ENCODE measurements around the gene VPS36.

DNA sequence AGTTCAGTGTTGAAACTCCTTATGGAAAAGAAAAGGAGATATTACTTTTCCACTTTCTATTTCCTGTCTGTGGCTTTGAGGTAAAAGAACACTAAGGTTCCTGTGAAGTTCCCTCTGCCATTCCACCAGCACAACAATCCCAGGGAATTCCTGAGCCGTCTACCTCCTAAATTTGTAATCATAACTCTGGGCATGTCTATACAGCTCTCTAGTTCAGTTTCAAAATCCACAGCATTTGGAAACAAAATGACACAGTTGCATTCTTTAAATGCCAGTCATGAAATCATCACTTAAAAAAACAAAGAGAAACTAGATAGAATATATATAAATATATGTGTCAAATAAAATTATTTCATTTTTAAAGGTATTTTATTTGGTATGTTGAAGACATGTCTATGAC, 35.5 kb downstream of the VPS36 start:
- TF ChIP-seq, protein P1, sequence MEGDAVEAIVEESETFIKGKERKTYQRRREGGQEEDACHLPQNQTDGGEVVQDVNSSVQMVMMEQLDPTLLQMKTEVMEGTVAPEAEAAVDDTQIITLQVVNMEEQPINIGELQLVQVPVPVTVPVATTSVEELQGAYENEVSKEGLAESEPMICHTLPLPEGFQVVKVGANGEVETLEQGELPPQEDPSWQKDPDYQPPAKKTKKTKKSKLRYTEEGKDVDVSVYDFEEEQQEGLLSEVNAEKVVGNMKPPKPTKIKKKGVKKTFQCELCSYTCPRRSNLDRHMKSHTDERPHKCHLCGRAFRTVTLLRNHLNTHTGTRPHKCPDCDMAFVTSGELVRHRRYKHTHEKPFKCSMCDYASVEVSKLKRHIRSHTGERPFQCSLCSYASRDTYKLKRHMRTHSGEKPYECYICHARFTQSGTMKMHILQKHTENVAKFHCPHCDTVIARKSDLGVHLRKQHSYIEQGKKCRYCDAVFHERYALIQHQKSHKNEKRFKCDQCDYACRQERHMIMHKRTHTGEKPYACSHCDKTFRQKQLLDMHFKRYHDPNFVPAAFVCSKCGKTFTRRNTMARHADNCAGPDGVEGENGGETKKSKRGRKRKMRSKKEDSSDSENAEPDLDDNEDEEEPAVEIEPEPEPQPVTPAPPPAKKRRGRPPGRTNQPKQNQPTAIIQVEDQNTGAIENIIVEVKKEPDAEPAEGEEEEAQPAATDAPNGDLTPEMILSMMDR (IDR thresholded peaks at IDR 0.05): no peak
- TF ChIP-seq POLR2A (IDR thresholded peaks at IDR 0.05): no peak

Data from sigmoid colon (tissue), 3 donors.